SKM-1 (cell line): ENCODE results near the gene CCL25.
A peak's percentile ranks its signal among the peaks of the same experiment; 100 is the strongest.

ENCODE experiments used
- DNase-seq: peaks from one replicate; lab custom pipeline; 2025; ENCODE audit not compliant: unreplicated experiment; lab: John Stamatoyannopoulos, UW

CCL25 gene

DNA sequence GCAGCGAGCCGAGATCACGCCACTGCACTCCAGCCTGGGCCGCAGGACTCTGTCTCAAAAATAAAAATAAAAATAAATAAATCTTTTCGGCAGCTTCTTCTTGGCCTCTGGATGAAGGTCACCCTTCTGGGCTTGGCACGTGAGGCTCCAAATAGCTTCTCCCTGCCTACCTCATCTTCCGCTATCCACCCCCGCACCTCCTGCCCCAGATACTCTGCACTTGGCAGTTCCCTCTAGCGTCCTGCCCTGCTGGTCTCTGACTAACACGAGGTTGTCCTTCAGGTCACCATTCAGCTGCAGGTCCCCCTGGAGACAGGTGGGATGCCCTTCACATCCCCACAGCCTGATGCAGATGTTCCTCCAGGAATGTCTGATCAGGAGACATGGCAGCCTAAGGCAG lies 8.5 kb upstream of the CCL25 start:
- no peak for DNase-seq

DNA sequence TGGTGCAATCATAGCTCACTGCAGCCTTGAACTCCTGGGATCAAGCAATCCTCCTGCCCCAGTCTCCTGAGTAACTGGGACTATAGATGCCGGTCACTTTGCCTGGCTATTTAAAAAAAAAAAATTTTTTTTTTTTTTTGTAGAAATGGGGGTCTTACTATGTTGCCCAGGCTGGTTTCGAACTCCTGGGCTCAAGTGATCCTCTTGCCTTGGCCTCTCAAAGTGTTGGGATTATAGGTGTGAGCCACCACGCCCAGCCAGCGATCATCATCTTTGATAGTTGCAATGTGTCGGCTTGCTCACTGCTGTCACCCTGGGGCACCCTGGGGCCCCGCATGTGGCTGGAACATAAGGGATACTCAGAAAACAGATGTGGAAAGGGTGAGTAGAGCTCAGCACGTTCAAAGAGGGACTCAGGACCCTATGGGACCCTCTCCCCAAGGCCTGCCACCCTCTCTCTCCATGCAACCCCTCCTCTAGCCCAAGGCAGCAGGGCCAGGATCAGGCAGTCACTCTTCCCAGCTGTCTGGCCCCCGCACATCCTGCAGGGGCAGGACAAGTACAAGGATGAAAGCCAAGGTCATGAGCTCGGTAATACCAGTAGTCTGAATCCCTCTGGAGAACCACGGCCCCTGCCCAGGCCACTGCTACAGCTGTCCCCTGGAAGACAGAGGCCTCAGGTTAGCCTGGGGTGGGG lies 6.5 kb upstream of the CCL25 start:
- no peak for DNase-seq

DNA sequence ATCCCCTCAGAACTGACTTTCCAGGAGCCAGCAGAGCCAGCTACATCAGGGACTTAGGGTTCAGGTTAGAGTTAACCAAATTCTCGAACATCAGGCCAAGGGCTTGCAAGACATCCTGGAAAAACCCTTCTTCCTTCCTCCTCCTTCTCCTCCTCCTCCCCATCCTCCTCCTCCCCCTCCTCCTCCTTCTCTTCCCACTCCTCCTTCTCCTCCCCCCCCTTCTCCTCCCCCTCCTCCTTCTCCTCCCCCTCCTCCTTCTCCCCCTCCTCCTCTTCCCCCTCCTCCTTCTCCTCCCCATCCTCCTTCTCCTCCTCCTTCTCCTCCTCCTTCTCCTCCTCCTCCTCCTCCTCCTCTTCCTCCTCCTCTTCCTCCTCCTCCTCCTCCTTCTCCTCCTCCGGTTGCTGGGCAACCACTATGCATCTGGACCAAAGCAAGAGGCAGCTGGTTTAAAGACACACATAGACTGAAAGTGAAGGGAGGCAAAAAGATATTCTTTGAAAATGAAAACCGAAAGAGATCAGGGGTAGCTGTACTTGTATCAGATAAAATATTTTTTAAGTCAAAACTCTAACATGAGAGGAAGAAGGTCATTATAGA lies 5.9 kb upstream of the CCL25 start:
- DNase-seq = no peak

DNA sequence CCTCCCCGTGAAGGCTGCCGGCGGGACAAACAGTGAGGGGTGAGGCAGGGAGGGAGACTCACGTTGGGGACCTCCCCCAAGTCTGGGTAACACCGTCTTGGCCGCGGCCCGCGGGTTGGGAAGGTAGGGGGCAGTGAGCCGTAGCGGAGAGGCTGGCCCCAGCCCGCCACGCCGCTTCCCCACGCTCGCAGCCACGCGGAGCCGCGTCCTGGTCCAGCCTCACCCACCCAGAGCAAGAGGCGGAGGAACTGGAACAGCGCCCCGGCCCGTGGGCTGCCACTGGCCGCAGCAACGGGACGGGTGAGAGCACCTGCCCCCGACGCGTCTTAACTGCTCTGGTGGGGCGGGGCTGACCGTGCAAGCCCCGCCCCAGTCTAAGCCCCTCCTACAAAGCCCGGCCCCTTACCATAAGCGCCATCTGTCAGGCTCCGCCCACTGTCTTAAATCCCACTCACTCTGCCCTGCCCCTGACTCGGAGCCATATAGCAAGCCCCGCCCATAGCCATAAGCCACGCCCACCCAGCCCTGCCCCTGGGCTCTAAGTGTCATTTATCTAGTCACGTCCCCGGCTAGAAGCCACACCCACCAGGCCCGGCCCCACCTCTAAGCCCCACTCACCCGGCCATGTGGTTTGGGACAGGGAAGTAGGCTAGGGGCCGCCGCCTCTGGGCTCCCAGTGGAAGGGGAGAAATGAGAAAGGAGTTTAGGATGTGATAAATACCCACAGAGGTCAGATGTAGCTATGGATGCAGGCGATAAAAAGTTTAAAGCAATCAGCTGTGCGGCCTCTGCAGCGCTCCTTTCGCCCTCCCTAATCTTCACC lies 2.1 kb upstream of the CCL25 start:
- peak; percentile 97 for DNase-seq

DNA sequence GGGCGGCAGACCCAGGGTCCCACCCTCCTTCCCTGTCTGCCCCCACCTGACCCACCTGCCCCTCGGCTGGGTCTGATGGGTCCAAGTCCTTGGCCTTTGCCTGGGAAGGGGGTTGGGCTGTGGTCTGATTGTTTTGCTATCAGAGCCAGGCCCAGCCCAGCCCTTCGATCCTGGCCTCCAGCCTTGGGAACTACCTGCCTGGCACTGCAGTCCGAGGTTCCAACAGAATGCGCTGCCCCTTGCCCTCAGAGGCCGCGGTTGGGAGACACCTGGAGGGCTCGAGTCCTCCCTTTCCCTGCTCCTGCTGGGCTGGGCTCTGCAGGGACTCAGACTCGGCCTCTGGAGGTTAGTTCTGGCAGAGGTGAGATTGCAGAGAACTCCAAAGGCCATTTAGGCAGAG lies 1.6 kb downstream of the CCL25 start:
- DNase-seq = no peak

DNA sequence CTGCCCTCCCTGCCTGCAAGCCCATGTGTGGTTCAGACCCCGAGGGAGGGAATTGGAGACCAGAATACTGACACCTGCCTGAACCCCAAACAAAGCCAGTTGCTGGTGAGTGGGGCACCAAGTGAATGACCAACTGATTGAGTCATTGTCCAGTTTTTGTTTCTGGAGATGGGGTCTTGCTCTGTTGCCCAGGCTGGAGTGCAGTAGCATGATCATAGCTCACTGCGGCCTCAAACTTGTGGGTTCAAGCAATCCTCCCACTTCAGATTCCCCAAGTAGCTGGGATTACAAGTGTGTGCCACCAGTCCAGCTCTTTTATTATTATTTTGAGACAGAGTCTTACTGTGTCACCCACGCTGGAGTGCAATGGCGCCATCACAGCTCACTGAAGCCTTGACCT lies 4.0 kb downstream of the CCL25 start:
- DNase-seq = no peak

DNA sequence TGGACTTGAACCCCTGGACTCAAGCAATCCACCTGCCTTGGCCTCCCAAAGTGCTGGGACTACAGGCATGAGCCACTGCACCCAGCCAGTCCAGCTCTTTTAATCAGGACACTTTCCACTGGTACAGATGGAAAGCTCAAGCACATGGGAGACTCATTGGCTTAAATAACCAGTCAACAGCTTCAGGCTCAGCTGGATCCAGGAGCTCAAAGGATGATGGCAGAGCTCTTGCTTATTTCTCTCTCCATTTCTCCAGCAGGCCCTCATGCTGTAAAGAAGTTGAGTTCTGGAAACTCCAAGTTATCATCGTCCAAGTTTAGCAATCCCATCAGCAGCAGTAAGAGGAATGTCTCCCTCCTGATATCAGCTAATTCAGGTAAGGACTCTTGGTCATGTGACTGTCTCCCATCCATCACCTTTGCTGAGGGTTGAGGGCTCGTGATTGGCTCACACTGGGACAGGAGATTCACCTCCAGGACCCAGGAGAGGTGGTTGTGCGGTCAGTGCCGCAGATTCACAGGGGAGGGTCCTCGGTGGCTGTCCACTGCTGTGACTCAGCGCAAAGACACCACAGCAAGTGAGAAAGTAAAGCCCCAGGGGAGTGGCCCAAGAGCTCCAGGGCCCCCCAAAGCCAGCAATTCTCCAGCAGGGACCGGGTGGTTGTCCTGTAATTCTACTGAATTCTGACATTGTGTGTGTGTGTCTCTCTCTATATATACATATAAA lies 5.1 kb downstream of the CCL25 start:
- DNase-seq = no peak

DNA sequence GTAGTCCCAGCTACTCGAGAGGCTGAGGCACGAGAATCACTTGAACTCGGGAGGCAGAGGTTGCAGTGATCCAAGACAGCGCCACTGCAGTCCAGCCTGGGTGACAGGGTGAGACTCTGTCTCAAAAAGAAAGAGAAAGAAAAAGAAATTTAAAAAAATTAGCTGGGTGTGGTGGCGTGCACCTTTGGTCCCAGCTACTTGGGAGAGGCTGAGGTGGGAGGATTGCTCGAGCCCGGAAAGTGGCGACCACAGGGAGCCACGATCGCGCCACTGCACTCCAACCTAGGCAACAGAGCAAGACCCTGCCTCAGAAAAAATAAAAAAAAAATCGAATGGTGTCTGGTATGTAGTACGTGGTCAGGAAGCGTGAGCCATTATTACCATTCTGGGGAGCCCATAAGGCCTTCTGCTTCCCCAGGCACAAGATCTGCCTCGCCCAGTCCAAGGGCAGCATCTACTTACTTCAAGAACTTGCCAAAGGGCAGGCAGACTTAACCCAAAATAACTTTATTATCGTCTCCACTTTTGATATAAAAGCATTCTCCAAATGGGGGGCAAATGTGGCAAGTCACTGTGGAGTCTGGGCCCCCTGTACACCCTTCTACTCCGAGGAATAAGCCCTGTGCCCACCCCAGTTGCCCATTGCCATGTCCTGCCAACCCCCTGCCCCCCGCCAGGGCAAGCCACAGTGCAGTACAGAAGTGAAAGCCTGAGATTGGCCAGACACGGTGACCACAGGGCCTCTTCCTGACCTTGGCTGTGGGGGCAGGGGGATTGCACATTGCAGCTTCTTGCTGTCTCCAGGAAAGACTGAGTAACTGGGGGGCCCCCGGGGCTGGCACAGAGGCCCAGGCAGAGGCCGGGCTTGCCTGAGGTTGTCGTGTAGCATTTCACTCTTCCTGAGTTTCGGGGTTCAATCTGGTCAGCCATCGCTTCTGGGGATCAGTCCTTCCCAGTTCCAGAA lies 12.6 kb downstream of the CCL25 start:
- no peak for DNase-seq

DNA sequence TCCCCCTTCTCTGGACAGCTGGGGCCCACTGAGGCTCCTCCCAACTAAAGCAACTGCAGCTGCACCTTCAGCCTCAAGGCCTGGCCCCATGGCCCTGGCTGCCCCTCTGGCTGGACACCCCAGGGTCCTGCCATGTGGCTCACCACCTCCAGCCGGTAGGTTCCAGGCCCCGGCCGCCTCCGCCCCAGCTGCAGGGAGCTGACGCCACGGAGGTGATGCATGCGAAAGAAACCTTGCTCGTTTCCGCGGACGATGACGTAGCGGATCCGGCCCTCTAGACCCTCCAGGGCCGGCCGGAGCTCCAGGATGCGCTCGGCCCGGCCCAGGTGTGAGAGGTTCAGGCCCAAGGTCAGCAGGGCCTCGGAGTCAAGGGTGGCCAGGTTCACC lies 13.3 kb downstream of the CCL25 start:
- DNase-seq = no peak

DNA sequence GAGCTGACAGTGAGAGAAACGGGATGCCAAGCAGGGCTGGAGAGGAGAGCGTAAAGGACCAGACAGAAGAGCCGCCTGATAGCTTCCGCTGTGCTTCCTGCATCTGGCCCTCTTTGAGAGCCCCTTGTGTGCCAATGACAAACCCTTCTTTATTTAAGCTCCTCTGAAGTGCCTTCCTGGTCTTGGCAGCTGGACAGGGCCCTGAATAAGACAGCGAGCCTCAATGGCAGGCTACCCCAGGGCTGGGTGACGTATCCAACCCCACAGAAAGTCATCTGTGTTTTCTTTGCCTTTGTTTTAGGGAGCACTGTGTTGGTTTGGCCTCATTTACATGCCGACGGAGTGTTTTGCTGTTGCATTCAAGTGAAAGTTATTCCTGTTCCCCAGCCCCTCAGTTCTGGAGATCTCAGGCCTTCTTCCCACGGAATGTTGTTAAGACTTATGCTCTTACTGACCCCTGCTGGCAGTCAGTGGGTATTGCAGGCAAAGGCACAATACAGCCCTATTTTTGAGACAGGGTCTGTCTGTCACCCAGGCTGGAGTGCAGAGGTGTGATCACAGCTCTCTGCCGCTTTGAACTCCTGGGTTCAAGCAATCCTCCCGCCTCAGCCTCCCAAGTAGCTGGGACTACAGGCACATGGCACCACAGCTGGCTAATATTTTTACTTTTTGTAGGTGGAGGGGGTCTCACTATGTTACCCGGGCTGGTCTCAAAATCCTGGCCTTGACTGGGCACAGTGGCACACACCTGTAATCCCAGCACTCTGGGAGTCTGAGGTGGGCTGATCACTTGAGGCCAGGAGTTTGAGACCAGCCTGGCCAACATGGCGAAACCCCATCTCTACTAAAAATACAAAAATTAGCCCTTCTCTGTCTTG lies 16.8 kb downstream of the CCL25 start:
- no peak for DNase-seq

DNA sequence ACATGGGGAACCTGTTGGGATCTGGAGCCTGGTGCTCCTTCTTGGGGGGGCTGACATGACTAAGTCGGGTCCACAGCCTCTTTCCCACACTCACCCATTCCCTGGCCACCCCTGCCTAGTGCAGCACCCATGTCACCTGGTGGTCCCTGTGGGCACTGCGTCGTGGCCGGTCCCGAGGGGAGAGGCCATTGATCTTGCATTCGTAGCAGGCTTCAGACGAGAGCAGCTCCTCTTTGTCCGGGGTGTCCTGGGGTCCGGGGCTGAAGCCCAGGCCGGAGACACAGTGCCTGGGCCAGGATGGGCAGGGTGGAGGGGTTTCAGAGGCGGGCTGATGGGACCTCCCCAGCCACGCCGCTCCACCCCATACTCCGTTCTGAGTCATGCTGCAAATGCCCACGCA lies 19.4 kb downstream of the CCL25 start:
- no peak for DNase-seq

DNA sequence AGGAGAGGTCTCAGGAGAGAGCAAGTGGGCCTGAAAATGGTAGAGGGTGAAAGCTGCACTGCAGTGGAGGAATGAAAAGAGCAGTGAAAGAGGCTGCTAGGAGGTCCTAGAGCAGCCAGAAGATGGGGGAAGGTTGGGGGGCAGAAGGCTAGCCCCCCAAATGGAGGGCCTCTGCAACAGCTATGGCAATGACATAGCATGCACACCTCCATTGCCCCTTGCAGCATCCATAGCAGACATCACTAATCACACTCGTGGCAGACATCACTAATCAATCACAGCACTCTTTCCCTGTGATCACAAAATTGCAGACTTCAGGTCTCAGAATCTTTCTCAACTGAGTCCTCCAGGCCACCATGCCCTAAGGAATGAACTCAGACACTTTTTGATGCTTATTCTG lies 21.9 kb downstream of the CCL25 start:
- DNase-seq = no peak

DNA sequence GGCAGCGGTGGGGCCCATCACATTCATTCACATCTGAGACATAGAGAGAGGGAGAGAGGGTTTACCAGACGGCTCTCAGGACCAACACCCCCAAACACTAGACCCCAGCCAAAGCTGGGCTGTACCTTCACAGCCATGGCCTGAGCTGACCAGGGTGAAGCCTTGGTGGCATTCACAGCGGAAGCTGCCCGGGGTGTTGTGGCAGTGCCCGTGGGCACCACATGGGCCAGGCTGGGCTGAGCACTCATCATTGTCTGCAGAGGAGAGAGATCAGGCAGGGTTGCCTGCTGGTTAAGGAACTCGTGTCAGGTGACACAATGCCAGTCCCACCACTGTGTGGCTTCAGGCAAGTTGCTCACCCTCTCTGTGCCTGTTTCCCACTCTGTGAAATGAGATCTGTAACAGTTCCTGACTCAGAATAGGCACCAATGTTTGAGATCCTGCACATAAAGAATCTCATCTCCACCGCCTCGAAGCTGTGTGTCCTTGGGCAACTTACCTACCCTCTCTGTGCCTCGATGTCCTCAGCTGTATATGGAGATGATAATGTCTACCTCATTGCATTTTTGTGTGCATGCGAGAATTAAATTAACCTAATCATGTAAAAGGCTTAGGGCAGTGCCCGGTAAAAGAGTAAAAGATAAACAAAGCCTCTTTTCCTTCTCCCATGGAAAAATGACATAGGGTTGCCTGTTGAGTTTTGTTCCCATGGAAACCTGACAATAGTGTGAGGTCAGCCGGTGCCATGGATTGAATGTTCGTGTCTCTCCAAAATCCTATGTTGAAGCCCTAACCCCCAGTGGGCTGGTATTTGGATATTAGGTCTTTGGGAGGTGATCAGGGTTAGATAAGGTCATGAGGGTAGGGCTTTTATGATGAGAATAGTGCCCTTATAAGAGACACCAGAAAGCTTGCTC lies 22.9 kb downstream of the CCL25 start:
- DNase-seq = no peak

DNA sequence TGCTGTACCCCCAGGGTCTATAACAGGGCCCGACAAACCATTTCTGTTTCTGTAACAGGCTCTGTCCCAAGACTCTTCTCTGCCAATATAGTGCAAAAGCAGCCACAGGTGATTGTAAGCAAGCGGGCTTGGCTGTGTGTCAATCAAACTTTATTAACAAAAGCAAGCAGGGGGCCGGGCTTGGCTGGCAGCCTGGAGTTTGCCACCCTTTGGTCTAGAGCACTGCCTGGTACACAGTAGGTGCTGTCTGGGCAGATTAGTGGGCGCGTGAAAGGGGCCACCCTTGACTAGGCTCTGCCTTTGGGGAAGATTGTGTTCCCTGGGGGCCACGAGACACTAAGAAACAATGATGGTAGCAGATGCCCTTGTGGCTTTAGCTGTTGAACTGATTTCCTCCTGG lies 27.4 kb downstream of the CCL25 start:
- no peak for DNase-seq

DNA sequence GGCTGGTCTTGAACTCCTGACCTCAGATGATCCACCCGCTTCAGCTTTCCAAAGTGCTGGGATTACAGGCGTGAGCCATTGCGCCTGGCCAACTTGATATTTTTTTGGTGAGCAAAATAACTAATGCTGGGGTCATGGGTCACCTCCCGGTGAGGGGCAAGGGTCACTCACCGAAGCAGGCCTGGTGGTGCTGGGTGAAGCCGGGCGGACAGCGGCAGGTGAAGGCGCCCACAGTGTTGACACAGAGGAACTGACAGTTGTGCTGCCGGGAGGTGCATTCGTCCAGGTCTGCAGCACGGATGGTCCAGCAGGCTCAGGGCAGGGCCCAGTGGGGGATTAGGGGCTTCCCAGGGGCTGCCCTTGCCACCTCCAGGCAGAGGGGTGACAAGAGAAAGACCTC lies 28.3 kb downstream of the CCL25 start:
- no peak for DNase-seq

DNA sequence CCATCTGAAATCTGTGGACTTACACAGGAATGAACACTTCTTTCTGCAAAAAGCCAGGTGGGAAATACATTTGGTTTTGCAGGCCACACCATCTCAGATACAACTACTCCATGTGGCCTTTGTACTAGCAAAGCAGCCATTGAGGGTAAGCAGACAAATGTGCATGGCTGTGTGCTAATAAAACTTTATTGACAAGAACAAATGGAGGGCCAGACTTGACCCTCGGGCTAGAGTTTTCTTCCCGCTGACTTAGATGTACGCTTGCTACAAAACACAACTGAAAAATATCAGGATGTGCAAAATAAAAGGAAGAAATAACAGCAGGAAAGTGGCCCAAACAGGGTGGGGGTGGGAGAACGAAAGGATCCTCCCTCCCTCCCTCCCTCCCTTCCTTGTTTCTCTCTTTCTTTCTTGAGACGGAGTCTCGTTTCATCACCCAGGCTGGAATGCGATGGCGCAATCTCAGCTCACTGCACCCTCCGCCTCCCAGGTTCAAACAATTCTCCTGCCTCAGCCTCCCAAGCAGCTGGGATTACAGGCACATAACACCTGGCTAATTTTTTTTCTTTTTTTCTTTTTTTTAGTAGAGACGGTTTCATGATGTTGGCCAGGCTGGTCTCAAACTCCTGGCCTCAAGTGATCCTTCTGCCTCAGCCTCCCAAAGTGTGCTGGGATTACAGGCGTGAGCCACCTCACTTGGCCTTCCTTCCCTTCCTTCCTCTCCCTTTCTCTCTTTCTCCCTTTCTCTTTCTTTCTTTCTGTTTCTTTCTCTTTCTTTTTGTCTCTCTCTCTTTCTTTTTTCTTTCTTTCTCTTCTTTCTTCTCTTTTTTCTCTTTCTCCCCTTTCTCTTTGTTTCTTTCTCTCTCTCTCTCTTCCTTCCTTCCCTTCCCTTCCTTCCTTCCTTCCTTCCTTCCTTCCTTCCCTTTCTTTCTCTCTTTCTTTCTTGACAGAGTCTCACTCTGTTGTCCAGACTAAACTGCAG lies 29.3 kb downstream of the CCL25 start:
- DNase-seq = no peak

DNA sequence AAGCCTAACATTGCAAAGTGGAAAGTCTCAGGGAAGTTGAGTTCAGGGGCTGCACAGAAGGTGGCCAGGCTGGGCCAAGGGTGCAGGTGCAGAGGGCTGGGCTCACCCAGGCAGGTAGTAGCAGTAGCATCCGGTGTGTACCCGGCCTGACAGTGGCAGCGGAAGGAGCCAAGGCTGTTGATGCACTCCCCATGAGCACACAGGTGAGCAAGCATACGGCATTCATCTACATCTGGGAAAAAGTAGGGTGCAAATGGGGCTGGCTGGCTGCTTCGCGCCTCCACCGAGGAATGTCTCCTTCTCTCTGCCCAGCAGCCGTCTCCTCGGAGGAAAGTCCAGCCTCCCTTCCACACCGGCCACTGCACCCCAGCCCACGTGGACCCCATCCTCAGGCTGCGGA lies 30.6 kb downstream of the CCL25 start:
- no peak for DNase-seq
